ENCODE data around the gene PLXNB2. TPM values are rescaled to one million over a fixed set of nuclear protein-coding genes. Genes with fewer than 3 reads are reported as not detected.

The PLXNB2 gene, protein sequence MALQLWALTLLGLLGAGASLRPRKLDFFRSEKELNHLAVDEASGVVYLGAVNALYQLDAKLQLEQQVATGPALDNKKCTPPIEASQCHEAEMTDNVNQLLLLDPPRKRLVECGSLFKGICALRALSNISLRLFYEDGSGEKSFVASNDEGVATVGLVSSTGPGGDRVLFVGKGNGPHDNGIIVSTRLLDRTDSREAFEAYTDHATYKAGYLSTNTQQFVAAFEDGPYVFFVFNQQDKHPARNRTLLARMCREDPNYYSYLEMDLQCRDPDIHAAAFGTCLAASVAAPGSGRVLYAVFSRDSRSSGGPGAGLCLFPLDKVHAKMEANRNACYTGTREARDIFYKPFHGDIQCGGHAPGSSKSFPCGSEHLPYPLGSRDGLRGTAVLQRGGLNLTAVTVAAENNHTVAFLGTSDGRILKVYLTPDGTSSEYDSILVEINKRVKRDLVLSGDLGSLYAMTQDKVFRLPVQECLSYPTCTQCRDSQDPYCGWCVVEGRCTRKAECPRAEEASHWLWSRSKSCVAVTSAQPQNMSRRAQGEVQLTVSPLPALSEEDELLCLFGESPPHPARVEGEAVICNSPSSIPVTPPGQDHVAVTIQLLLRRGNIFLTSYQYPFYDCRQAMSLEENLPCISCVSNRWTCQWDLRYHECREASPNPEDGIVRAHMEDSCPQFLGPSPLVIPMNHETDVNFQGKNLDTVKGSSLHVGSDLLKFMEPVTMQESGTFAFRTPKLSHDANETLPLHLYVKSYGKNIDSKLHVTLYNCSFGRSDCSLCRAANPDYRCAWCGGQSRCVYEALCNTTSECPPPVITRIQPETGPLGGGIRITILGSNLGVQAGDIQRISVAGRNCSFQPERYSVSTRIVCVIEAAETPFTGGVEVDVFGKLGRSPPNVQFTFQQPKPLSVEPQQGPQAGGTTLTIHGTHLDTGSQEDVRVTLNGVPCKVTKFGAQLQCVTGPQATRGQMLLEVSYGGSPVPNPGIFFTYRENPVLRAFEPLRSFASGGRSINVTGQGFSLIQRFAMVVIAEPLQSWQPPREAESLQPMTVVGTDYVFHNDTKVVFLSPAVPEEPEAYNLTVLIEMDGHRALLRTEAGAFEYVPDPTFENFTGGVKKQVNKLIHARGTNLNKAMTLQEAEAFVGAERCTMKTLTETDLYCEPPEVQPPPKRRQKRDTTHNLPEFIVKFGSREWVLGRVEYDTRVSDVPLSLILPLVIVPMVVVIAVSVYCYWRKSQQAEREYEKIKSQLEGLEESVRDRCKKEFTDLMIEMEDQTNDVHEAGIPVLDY (N-terminal part only)
- 93.5 to 117 TPM (median 111 TPM) in 5 replicates for total RNA-seq (2022; extraction: Qiagen RNA extraction)

DNA sequence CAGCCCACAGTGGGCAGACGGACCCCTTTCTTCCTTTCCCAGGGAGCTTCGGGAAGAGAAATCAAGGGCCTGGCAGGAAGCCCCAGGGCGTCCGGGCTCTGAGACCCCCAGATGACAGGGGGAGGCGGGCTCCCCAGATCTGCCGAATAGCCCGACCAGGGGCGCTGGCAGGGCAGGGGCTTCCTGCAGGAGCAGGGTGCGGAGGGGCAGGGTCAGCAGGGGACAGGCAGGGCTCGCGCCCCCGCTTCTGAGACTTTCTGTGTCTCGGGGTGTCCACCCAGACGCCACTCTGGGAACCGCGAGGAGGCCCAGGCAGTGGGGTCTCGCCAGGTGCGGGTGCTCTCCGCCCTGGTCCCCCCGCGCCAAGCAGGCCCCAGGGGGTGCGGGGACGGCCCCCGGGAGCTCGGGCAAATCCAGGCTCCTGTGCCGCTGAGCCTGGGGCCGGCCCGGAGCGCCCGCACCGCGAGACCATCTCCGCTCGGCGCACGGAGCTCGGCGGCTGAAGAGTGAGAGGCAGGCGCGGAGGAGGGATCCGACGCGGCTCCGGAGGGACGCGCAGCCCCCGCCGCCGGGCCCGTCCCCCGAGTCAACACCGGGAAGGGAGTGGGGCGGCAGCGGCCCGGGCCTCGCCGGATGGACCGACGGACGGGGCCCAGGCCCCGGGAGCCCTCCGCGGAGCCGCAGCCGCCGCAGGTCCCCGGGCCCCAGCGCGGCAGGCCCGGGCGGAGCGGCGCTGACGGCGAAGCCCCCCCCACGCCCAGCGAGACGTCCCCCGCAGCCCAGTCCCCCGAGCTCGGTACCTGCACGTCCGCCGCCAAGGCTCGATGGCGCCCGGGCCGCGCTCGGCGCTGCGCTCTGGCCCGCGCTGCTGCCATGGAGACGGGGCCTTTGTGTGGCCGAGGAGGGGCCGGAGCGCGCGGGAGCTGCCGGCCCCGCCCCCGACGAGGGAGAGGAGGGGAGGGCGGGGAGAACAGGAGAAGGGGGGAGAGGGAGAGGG lies at the start of gene PLXNB2:
TSS of gene PLXNB2 (minus strand) at position 894 of the 997 bp plus-strand sequence. CDS start 17,062 bp downstream, outside the sequence.

DNA sequence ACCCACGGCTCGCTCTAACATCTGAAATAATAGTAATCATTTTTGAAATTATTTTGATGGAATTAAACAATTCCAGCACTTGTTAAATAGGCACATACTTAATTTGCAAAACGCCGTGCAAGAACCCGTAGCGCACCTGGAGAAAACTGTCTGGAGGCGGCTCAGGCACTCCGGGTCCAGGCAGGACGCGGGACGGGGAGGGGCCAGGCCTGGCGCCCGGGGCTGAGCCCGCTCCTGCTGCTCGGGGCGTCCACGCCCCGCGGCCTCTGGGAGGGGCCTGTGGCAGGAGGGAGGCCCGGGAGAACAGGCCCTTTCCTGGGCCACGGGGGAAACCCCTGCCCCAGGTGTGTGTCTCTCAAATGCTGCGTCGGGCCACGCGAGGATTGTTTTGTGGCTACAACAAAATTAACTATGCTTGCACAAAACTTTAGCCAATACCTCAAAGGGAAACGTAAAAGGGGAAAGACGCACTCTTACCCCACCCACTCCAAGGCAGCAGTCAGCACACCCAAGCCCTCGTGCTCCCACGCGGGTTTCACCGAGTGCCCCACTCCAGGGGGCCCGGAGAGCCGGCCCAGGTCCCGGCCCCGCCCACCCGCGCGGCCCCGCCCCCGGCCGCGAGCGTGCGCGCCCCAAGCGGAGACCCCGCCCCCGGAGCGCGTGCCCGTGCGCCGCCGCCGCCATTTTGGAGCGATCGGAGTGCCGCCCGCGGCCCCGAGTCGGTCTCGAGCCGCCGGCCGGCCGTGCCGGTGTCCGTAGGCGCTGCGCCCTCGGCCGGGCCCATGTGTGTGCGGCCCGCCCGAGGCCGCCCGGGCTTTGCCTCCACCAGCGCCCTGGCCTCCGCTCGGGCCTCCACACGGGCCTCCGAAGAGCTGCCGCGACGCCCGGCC lies 35.5 kb upstream of the PLXNB2 start, which contains the start of gene PPP6R2:
TSS of gene PPP6R2 (plus strand) at position 677 of the 890 bp plus-strand sequence. CDS start 50,582 bp downstream, outside the sequence.

DNA sequence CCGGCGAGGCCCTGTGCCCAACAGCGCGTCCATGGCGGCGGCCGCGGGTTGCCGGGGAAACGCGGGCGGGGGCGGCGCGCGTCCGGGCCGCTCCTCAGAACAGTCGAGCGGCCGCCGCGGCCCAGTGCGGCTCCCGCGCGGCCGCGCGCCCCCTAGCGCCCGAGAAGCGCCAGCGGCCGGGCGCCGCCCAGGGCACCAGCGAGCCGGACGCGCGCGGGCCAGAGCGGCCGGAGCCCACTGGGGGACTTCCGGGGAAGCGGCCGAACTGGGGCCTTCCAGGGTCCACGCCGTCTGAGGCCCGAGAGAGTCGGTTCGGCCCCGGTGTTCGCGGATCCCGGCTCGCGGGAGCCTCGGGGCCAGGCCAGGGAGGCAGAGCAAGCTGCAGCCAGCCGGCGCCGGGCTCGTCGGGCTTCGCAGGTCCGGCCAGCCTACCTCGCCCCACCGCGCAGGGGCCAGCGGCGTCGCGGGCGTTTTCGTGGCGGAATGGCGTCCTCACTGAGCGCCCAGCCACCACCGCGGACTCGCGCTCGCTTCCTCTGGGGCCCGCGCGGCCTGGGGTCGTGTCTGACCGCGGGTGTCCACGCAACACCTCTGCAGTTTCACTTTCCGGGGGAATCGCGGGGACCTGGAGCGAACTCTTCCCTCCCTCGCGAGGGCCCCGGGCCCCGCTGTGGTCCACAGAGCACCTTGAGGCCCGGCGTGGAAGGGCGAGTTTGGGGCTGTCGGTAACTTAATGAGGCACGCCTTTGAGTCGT lies 19.7 kb upstream of the PLXNB2 start, which contains the start of gene DENND6B:
TSS of gene DENND6B (minus strand) at position 57 of the 755 bp plus-strand sequence. CDS start at position 33, 24 bp downstream.

DNA sequence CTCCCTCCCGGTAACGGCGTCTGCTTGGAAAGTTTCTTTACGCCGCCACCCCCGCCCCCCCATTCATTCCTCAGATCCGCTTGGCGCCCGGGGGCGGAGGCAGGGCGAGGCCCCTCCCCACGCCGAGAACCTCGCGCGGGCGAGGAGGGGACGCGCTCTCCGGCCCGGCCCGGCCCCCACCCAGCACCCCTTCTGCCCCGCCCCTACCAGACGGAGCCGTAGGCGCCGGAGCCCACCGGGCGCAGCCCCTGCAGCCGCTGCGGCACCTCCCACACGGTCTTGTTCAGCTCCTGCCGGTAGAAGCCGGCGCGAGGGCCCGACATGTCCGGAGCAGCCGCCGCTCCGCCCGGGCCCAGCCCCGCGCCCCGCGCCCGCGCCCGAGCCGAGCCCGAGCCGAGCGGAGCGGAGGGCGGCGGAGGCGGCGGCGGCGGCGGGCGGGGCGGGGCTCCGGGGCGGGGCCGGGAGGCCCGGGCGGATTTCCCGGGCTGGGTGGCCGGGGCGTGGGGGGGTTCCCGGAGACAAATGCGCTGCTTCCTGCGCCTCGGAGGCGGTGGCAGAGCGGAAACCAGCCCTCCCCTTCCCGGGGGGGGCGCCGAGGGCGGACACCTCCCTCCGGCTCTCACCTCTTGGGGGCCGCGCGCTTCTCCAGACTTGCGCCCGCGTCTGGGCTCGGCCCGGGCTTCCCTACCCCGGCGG lies 37.3 kb downstream of the PLXNB2 start, which contains the start of gene MAPK11:
TSS of gene MAPK11 (minus strand) at position 411 of the 696 bp plus-strand sequence. CDS start at position 323, 88 bp downstream.

DNA sequence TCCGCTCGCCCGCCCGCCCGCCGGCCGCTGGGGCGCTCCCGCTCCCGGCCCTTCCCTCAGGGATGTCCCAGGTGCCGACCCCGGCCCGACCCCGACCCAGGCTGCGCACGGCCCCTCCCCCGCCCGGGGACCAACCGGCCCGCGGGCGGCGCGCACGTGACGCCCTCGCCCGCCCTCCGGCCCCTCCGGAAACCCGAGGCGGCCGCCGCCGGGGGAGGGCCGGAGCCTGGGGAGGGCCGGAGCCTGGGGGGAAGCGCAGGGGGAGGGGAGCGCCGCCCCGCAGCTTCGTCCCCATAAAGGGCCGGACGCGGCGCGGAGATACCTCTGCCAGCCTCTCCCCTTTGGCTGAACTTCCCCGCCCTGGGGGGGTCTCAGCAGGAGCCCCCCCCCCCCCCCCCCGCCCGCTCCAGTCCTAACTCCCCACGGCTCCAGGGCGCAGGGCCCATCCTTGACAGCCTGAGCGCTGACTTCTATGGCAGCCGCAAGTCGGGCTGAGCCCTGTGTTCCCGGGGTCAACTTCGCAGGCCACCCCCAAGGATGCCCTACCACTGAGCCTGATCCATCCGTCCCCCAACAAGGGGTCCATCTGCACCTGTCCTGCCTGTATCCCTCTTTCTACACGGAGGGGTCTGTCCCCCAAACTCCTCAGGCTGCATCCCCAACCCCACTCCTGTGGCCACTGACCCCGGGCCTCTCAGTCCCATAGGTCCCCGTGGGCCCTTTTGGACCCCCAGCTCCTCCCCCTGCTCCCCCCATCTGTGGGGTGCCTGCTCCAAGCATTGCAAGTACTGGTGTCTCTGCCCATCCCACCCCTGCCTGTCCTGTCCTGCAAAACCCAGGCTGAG lies 45.6 kb downstream of the PLXNB2 start, which contains the start of gene MAPK12:
TSS of gene MAPK12 (minus strand) at position 69 of the 845 bp plus-strand sequence. CDS start 174 bp downstream, outside the sequence.

DNA sequence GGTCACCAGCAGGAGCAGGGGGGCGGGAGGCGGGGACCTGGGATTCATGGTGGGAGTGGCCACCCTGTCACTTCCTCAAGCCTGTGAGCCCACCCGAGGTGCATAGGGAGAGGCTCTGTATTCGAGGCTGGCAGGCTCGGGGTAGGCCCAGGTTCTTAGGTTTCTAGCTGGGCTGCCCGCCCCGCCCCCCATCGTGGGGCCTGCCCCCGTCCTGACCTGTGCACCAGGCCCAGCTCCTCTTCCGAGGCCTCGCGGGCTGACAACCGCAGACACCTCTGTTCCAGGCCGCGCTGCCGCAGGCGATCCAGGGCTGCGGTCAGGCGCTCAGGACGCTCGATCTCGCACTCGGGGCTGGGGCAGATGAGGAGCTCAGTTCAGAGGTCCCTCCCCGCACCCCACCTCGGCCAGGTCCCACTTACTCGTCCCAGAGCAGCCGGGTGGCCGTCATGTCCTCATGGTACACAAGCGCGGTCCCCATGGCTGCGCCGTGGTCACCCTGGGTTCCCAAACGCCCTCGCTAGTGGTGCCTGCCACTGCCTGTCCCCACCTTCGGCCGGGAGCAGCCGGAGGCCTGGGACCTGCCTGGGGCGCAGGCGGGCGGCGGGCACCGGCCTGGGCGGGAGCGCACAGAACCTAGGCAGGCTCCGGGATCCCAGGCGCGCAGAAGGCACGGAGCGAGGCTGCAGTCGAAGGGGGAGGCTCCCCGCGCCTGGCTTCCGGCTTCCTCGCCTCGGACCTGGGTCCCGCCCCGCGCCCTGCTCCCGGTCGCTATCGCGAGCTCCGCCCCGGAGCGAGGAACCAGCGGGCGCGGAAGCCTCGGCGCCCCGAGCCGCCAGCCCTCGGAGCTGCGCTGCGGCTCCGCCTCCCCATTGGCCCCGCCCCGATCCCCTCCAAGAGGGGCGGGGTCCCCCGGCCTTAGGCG lies 56.6 kb downstream of the PLXNB2 start, which contains the start of gene HDAC10:
TSS of gene HDAC10 (minus strand) at position 711 of the 922 bp plus-strand sequence. CDS start at position 478, 233 bp downstream.

DNA sequence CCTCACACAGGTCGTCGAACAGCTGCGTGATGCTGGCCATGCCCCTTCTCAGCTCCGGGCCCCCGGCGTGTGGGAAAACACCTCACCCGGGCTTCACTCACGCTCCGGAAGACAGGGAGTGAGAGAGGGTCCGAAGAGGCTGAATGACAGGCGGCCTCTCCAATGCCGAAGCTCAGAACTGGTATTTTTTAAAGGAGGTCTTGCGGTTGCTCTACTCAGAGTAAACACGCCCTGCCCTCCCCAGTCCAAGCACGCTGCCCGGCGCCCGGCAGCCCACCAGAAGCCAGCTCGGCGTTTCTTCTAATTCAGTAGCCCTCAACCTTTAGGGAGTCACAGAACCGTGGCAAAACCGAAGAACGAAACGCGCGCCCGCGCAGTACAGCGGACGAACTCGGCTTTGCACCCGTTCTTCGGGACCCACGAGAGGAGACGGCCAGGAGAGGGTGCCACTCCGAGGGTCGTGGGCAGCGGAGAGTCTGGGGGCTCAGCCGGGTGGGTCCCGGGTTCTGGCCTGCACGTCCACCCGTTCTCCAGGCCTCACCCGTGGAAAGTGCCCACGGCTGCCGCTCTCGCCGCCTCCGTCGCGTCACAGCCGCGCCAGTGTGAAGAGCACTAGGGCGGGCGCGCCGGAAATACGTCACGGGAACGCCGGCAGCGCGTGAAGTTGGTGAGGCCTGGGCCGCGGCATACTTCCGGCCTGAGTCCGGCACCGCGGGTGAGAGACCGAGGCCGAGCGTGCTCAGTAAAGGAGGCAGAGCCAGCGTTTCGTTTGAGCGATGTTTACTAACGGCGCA lies 62.8 kb downstream of the PLXNB2 start, which contains the start of gene TUBGCP6:
TSS of gene TUBGCP6 (minus strand) at position 604 of the 794 bp plus-strand sequence. CDS start at position 40, 564 bp downstream.

Other genes starting within 250 kb of the PLXNB2 start
- not detected in 5 replicates for gene TTLL8, start 249.3 kb downstream of the PLXNB2 start, total RNA-seq (2022; extraction: Qiagen RNA extraction)
- 0.02 to 0.06 TPM (median 0.06 TPM) in 3 of 5 replicates, not detected in the others for gene MLC1, start 222.2 kb downstream of the PLXNB2 start, total RNA-seq (2022; extraction: Qiagen RNA extraction)
- not detected in 5 replicates for gene MOV10L1, start 217.6 kb downstream of the PLXNB2 start, total RNA-seq (2022; extraction: Qiagen RNA extraction)
- 5.3 to 6.6 TPM (median 5.8 TPM) in 5 replicates for gene PANX2, start 136.9 kb downstream of the PLXNB2 start, total RNA-seq (2022; extraction: Qiagen RNA extraction)
- gene TRABD, start 121.7 kb downstream of the PLXNB2 start, total RNA-seq (2022; extraction: Qiagen RNA extraction) = 23.2 to 37.9 TPM (median 34.9 TPM) in 5 replicates
- gene SELENOO, start 106.6 kb downstream of the PLXNB2 start, total RNA-seq (2022; extraction: Qiagen RNA extraction) = 12.7 to 20.2 TPM (median 19.4 TPM) in 5 replicates
- gene TUBGCP6, start 62.6 kb downstream of the PLXNB2 start, total RNA-seq (2022; extraction: Qiagen RNA extraction) = 5.6 to 12.2 TPM (median 9.3 TPM) in 5 replicates
- gene HDAC10, start 56.4 kb downstream of the PLXNB2 start, total RNA-seq (2022; extraction: Qiagen RNA extraction) = 6.4 to 12.9 TPM (median 10.2 TPM) in 5 replicates
- 18.5 to 29.4 TPM (median 25.3 TPM) in 5 replicates for gene MAPK12, start 46.0 kb downstream of the PLXNB2 start, total RNA-seq (2022; extraction: Qiagen RNA extraction)
- gene MAPK11, start 37.3 kb downstream of the PLXNB2 start, total RNA-seq (2022; extraction: Qiagen RNA extraction) = 5.1 to 8.9 TPM (median 7.7 TPM) in 5 replicates
- gene DENND6B, start 19.4 kb upstream of the PLXNB2 start, total RNA-seq (2022; extraction: Qiagen RNA extraction) = 2.4 to 3.6 TPM (median 3.2 TPM) in 5 replicates
- 9.9 to 13.3 TPM (median 12.8 TPM) in 5 replicates for gene PPP6R2, start 35.7 kb upstream of the PLXNB2 start, total RNA-seq (2022; extraction: Qiagen RNA extraction)
- gene SBF1, start 167.4 kb upstream of the PLXNB2 start, total RNA-seq (2022; extraction: Qiagen RNA extraction) = 19.2 to 26.3 TPM (median 23.1 TPM) in 5 replicates
- 0.41 to 0.63 TPM (median 0.57 TPM) in 5 replicates for gene ADM2, start 173.9 kb upstream of the PLXNB2 start, total RNA-seq (2022; extraction: Qiagen RNA extraction)
- 0.05 TPM in 1 of 5 replicates, not detected in the others for gene MIOX, start 179.2 kb upstream of the PLXNB2 start, total RNA-seq (2022; extraction: Qiagen RNA extraction)
- 33.6 to 51.5 TPM (median 49.9 TPM) in 5 replicates for gene LMF2, start 200.1 kb upstream of the PLXNB2 start, total RNA-seq (2022; extraction: Qiagen RNA extraction)
- gene NCAPH2, start 200.6 kb upstream of the PLXNB2 start, total RNA-seq (2022; extraction: Qiagen RNA extraction) = 33.5 to 38.4 TPM (median 36.8 TPM) in 5 replicates
- gene SCO2, start 218.0 kb upstream of the PLXNB2 start, total RNA-seq (2022; extraction: Qiagen RNA extraction) = 3.2 to 9.1 TPM (median 4.7 TPM) in 5 replicates
- gene TYMP, start 222.4 kb upstream of the PLXNB2 start, total RNA-seq (2022; extraction: Qiagen RNA extraction) = 11.7 to 19.2 TPM (median 17.9 TPM) in 5 replicates
- gene KLHDC7B, start 238.3 kb upstream of the PLXNB2 start, total RNA-seq (2022; extraction: Qiagen RNA extraction) = 0.02 to 0.03 TPM (median 0.03 TPM) in 3 of 5 replicates, not detected in the others